ENCODE measurements around the gene NCOA7. TPM values are rescaled to one million over a fixed set of nuclear protein-coding genes. Genes with fewer than 3 reads are reported as not detected.

Gene NCOA7
- total RNA-seq, 1 experiment from 2014 or later = 13.8 TPM

DNA sequence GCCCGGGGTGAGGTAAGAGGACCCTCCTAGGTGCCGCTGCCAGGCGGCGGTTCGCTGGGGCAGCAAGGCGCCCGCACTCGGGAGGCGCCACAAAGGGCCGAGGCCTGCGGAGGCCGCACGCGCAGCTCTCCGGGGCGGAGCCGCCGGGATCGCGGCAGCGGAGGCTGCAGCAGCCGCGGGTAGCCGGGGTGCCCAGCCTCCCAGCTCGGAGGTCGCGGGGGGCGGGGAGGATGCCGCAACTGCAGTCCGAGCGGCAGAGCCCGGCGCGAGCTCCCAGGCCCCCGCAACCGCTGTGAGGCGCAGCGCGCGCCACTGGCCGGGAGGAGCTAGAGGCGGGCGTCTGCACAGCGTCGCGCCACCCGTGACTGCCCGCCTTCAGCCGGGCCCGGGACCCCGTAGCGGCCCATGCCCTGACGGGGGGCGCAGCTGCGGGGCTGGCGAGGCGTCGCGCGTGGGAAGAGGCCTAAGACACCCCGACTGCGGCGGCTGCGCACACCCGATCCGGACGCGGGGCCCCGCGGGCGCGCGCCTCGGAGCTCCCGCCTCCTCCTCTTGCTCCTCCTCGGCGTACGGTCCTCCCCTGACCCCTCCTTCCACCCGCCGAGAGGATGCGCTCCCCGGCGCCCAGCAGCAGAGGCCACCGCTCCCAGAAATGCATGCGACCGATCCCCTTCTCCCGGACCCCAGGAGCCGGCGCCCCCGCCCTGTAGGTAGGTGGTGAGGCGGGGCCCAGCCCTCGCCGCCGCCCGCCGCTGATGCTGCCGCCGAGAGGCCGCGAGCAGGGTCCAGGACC is at the start of gene NCOA7 (continued):
- TF ChIP-seq ZNF274 (IDR thresholded peaks at IDR 0.05; ENCODE audit: low read depth, low read length) (no peak), EZH2phosphoT487 (IDR thresholded peaks at IDR 0.05; ENCODE audit: borderline replicate concordance) (no peak), SIN3A (IDR thresholded peaks at IDR 0.05; ENCODE audit: low read depth) (no peak), TCF7L2 (IDR thresholded peaks at IDR 0.05; ENCODE audit: borderline replicate concordance, extremely low read depth, insufficient read depth, insufficient read length) (no peak)
- TF ChIP-seq, protein P1, sequence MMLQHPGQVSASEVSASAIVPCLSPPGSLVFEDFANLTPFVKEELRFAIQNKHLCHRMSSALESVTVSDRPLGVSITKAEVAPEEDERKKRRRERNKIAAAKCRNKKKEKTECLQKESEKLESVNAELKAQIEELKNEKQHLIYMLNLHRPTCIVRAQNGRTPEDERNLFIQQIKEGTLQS (IDR thresholded peaks at IDR 0.05) = no peak

DNA sequence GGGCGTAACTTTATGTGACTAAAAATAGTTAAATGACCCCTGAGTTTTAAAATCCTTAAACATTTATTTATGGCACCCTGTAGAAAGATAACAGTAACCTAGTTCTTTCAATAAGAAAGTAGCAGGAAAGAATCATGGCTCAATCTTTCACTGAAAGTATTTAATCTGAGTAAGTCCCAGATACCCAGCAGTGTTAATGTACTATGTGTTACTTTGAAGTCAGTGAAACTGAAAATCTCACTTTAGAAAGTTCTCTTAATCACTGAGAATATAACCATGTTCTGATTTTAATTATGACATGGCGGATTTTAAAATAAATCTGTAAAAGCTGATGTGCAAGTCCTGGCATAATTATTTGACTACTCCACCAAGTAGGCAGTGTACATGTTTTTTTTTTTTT is 49.4 kb upstream of the NCOA7 start:
- H2AFZ ChIP-seq (ENCODE audit: low read depth, low read length, poor library complexity, severe bottlenecking) = no peak overlapping the region
- ChIA-PET POLR2A (no interaction called here), RAD21 (ENCODE audit: low non-redundant PET in 1 of 2, low total read pairs in 2 of 2, uncharacterized antibody in 2 of 2, unreplicated experiment in 2 of 2) (no interaction called here), CTCF (interaction anchor here (1.4 kb wide), 1 partner anchor 12 kb away, joined by 4 read pairs; no protein-coding TSS in a partner anchor)
- H3K4me2 ChIP-seq (ENCODE audit: low read length) = no peak overlapping the region
- DNase-seq (ENCODE audit: low read depth, low spot score) (no peak), ATAC-seq (no peak)
- no peaks in the 10 kb centered on the region for H3K9me3 ChIP-seq (ENCODE audit: control insufficient read depth in 1 of 2, insufficient read depth in 1 of 2, low read depth in 1 of 2, low read length in 2 of 2)
- BruUV-seq (replicated peaks) = no TSS peak
- no peak overlapping the region for H3K9ac ChIP-seq (ENCODE audit: low read length)
- intact Hi-C loops (cut with micrococcal nuclease) = no loop called here
- no peak overlapping the region for H3K27ac ChIP-seq (ENCODE audit: low read depth, low read length)
- no peaks in the 10 kb centered on the region for H3K79me2 ChIP-seq (ENCODE audit: insufficient read depth, low read length)
- peaks cover 66% of the 10 kb centered on the region for H3K27me3 ChIP-seq (ENCODE audit: insufficient read depth, low read length)
- no peaks in the 10 kb centered on the region for H4K20me1 ChIP-seq (ENCODE audit: insufficient read depth)
- H3K36me3 ChIP-seq (ENCODE audit: control insufficient read depth in 1 of 2, insufficient read depth in 2 of 2, low read length in 2 of 2) = no peaks in the 10 kb centered on the region
- H3K4me1 ChIP-seq (ENCODE audit: control insufficient read depth in 1 of 2, insufficient read depth in 2 of 2, low read length in 2 of 2) = no peaks in the 10 kb centered on the region
- no peaks in the 10 kb centered on the region for H3K9me2 ChIP-seq (ENCODE audit: insufficient read depth)
- H3K4me3 ChIP-seq (replicated peaks in 1 of 2; ENCODE audit: low read depth in 1 of 2, low read length in 2 of 2) = no peak overlapping the region
- no peak for TF ChIP-seq SIN3A (IDR thresholded peaks at IDR 0.05; ENCODE audit: low read depth)
- no peak for TF ChIP-seq YY1 (IDR thresholded peaks at IDR 0.05; ENCODE audit: extremely low read depth, insufficient replicate concordance, low read depth, low read length)
- TF ChIP-seq, protein P2, sequence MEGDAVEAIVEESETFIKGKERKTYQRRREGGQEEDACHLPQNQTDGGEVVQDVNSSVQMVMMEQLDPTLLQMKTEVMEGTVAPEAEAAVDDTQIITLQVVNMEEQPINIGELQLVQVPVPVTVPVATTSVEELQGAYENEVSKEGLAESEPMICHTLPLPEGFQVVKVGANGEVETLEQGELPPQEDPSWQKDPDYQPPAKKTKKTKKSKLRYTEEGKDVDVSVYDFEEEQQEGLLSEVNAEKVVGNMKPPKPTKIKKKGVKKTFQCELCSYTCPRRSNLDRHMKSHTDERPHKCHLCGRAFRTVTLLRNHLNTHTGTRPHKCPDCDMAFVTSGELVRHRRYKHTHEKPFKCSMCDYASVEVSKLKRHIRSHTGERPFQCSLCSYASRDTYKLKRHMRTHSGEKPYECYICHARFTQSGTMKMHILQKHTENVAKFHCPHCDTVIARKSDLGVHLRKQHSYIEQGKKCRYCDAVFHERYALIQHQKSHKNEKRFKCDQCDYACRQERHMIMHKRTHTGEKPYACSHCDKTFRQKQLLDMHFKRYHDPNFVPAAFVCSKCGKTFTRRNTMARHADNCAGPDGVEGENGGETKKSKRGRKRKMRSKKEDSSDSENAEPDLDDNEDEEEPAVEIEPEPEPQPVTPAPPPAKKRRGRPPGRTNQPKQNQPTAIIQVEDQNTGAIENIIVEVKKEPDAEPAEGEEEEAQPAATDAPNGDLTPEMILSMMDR (IDR thresholded peaks at IDR 0.05 in 2 of 3, conservative IDR thresholded peaks at IDR 0.05 in 1 of 3; ENCODE audit: borderline replicate concordance in 1 of 3, insufficient read depth in 1 of 3, low read depth in 2 of 3, low read length in 2 of 3) = no peak
- TF ChIP-seq, protein P1 (IDR thresholded peaks at IDR 0.05) = no peak
- no peak for TF ChIP-seq POLR2AphosphoS5 (IDR thresholded peaks at IDR 0.05; ENCODE audit: low read depth, low read length)
- TF ChIP-seq FOSL1 (IDR thresholded peaks at IDR 0.05; ENCODE audit: low read depth) = no peak
- no peak for TF ChIP-seq SRF (IDR thresholded peaks at IDR 0.05; ENCODE audit: low read depth)
- TF ChIP-seq EZH2 (IDR thresholded peaks at IDR 0.05) = no peak
- no peak for TF ChIP-seq CBX3 (IDR thresholded peaks at IDR 0.05; ENCODE audit: low read depth)
- no peak for TF ChIP-seq POLR2A (IDR thresholded peaks at IDR 0.05; ENCODE audit: borderline replicate concordance, extremely low read depth, insufficient read depth, insufficient read length)
- TF ChIP-seq TCF7L2 (IDR thresholded peaks at IDR 0.05; ENCODE audit: borderline replicate concordance, extremely low read depth, insufficient read depth, insufficient read length) = no peak
- TF ChIP-seq ZNF274 (IDR thresholded peaks at IDR 0.05; ENCODE audit: low read depth, low read length) = no peak
- TF ChIP-seq, protein P3, sequence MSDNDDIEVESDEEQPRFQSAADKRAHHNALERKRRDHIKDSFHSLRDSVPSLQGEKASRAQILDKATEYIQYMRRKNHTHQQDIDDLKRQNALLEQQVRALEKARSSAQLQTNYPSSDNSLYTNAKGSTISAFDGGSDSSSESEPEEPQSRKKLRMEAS (IDR thresholded peaks at IDR 0.05) = no peak
- TF ChIP-seq EGR1 (IDR thresholded peaks at IDR 0.05; ENCODE audit: low read depth) = no peak
- TF ChIP-seq RAD21 (IDR thresholded peaks at IDR 0.05; ENCODE audit: low read depth) = no peak
- TF ChIP-seq, protein P4, sequence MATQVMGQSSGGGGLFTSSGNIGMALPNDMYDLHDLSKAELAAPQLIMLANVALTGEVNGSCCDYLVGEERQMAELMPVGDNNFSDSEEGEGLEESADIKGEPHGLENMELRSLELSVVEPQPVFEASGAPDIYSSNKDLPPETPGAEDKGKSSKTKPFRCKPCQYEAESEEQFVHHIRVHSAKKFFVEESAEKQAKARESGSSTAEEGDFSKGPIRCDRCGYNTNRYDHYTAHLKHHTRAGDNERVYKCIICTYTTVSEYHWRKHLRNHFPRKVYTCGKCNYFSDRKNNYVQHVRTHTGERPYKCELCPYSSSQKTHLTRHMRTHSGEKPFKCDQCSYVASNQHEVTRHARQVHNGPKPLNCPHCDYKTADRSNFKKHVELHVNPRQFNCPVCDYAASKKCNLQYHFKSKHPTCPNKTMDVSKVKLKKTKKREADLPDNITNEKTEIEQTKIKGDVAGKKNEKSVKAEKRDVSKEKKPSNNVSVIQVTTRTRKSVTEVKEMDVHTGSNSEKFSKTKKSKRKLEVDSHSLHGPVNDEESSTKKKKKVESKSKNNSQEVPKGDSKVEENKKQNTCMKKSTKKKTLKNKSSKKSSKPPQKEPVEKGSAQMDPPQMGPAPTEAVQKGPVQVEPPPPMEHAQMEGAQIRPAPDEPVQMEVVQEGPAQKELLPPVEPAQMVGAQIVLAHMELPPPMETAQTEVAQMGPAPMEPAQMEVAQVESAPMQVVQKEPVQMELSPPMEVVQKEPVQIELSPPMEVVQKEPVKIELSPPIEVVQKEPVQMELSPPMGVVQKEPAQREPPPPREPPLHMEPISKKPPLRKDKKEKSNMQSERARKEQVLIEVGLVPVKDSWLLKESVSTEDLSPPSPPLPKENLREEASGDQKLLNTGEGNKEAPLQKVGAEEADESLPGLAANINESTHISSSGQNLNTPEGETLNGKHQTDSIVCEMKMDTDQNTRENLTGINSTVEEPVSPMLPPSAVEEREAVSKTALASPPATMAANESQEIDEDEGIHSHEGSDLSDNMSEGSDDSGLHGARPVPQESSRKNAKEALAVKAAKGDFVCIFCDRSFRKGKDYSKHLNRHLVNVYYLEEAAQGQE (IDR thresholded peaks at IDR 0.05; ENCODE audit: low read depth) = no peak
- no peak for TF ChIP-seq ZFX (IDR thresholded peaks at IDR 0.05)
- TF ChIP-seq JUND (IDR thresholded peaks at IDR 0.05) = no peak
